PC-9 (cell line): ENCODE results near the gene ESYT1.

Experiments
- EZH2 ChIP-seq: fragments of 200-600 bp; sonication (generic); IDR thresholded peaks from 2 replicates; pipeline ENCODE4 v1.8.0; 2017; ENCODE audit warnings: antibody characterized with exemption, low read depth
- TF ChIP-seq, protein P1 (sequence below): fragments of 200-600 bp; sonication (generic); conservative IDR thresholded peaks from 2 replicates; pipeline ENCODE4 v1.6.1; 2017; ENCODE audit warnings: mixed run types, antibody characterized with exemption, mild to moderate bottlenecking, moderate library complexity

DNA sequence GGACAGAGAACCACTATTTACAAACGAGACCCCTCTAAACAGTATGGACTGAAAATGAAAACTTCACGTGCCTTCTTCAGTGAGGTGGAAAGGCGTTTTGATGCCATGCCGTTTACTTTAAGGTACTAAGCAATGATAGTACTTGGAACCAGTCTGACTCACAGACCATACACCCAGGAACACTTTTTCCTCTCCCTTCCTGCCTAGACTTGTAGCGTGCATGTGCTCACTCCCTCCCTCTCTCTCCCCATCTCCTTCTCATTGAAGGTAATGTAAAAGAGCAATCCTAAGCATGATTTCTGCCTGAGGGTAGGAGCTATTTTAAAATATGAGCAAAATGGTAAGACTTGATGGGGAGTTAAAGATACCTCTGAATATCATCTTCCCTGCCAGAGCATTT lies 17.5 kb upstream of the ESYT1 start:
- TF ChIP-seq, protein P1, sequence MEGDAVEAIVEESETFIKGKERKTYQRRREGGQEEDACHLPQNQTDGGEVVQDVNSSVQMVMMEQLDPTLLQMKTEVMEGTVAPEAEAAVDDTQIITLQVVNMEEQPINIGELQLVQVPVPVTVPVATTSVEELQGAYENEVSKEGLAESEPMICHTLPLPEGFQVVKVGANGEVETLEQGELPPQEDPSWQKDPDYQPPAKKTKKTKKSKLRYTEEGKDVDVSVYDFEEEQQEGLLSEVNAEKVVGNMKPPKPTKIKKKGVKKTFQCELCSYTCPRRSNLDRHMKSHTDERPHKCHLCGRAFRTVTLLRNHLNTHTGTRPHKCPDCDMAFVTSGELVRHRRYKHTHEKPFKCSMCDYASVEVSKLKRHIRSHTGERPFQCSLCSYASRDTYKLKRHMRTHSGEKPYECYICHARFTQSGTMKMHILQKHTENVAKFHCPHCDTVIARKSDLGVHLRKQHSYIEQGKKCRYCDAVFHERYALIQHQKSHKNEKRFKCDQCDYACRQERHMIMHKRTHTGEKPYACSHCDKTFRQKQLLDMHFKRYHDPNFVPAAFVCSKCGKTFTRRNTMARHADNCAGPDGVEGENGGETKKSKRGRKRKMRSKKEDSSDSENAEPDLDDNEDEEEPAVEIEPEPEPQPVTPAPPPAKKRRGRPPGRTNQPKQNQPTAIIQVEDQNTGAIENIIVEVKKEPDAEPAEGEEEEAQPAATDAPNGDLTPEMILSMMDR, result no peak
- no peak for TF ChIP-seq EZH2
